Hematopoietic multipotent progenitor cell (in vitro differentiated cells): ENCODE results near the gene EPAS1. TPM values are rescaled to one million over a fixed set of nuclear protein-coding genes. Genes with fewer than 3 reads are reported as not detected.
"Not testable (repeated sequence)": the region's sequence is repeated elsewhere in the genome, so short reads cannot be mapped to it uniquely, and the experiment has no call there.

Source experiments
- DNase-seq, 3 donors: peaks; one replicate each; pipeline ENCODE4 v3.0.0-alpha.2; 2011 to 2015; ENCODE audit warnings: low read depth in 2 of 3, low spot score in 2 of 3
- total RNA-seq: library from RNA; depleted of rRNA; stranded (reverse); fragments of >200 nt; gene quantifications from one replicate; pipeline ENCODE4 v1.2.3, GENCODE V29; 2012

EPAS1 gene
- total RNA-seq, 1 donor, result 0.54 TPM

DNA sequence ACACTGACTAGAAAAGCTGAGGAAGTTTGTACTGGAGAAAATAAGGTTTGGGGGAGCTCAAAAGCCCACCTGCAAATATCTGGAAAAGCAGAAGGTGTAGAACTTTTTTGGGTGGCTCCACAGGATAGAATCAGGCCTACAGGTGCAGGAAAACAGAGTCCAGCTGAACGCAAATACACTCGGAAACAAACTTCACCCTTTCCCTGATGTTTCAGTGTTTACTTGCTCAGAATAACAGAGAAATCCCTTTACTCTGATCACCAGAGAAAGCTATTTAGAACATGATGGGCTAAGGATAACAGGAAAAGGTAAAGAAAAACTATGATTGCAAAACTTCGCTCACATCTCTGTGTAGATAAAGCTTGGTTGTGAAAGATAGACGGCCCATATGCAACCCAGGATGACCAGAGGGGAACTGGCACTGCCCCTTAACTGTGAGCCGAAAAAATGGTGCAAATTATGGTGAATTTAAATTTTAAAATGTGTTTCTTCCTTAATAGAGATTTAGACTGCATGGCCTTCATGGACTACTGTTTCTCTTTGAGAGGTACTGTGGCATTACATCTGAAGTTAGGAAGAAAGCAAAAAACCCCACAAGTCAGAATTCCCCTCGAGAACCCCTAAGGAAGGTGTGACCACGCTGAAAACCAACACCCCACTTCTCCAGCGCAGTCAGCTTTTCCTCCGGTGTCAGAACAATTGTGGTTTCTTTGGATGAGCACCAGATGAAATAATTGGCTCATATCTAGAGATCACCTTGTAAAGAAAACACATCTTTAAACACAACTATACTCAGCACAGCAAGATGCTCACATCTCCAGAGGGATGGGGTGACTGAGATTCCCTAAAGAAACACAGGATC is 97.7 kb downstream of the EPAS1 start:
- no peak for DNase-seq

DNA sequence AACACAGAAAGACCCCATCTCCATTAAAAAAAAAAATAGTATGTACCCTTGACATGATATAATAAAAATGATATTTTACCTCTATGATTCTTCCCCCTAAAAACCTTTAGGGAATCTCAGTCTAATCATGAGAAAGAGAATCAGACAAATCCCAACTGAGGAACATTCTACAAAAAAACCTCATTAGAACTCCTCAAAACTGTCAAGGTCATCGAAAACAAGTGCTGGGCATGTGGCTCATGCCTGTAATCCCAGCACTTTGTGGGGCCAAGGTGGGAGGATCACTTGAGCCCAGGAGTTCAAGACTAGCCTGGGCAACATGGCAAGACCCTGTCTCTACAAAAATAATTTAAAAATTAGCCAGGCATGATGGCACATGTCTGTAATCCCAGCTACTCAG is 98.5 kb downstream of the EPAS1 start:
- DNase-seq, result not testable (repeated sequence)

DNA sequence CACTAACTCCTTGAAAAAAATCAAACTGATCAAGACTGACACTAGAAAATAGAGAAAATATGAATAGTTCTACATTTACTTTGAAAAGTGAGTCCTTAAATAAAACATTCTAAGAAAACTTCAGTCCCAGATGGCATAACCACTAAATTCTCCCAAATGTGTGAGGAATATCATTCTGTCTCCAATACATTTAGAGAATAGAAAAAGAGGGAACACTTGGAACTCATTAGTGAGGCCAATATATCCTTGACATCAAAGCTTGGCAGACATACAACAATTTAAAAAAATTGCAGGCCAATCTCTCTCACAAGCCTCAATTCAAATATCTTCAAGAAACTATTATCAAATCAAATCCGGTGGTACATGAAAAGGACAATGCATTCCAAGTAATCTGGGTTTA is 102.8 kb downstream of the EPAS1 start:
- DNase-seq, result no peak

DNA sequence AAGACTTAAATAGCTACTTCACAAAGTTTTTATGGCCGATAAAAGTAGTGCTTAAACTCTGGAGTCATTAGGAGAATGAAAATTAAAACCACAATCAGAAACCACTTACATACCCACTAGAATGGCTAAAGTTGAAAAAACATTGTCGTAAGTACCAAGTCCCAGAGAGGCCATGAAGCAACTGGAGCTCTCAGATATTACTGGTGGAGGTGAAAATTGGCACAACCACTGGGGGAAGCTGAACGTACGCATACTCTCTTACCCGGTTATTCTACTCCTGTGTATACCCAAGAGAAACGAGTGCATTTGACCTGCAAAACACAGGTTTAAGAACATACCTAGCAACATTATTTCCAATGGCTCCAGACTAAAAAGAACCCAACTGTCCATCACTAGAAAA is 105.7 kb downstream of the EPAS1 start:
- no peak for DNase-seq

GRCh38 chr2:46404181-46404759 is 107.1 kb downstream of the EPAS1 start:
- no peak for DNase-seq

DNA sequence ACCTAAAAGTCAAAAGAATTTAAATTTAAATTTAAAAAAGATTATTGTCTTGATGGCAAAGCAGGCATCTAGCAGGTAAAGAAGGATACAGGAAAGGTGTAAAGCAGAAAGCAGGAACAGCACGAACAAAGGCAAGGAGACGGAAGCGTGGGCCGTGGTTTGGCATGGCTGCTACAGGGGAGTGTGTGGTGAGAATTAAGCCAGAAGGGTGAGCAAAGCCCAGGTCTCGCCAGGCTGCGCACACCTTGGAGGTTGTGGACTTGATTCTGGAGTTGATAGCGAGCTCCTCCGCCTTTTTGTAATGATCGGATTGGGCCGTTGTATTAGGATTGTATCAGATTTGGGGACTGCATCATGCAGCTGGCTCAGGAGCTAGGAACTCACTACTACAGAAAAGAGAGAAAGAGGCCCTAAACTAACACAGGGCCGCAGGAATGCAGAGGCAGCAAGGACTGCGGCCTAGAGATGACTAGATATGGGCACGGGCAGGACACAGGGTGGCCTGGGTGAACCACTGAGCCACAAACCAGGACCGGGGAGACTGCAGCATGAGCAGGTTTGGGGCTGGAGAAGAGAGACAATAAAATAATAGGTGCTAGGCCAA is 110.7 kb downstream of the EPAS1 start:
- DNase-seq, result no peak

- no peak for DNase-seq
Observed at GRCh38 chr2:46409756-46410155, 112.5 kb downstream of the EPAS1 start.

DNA sequence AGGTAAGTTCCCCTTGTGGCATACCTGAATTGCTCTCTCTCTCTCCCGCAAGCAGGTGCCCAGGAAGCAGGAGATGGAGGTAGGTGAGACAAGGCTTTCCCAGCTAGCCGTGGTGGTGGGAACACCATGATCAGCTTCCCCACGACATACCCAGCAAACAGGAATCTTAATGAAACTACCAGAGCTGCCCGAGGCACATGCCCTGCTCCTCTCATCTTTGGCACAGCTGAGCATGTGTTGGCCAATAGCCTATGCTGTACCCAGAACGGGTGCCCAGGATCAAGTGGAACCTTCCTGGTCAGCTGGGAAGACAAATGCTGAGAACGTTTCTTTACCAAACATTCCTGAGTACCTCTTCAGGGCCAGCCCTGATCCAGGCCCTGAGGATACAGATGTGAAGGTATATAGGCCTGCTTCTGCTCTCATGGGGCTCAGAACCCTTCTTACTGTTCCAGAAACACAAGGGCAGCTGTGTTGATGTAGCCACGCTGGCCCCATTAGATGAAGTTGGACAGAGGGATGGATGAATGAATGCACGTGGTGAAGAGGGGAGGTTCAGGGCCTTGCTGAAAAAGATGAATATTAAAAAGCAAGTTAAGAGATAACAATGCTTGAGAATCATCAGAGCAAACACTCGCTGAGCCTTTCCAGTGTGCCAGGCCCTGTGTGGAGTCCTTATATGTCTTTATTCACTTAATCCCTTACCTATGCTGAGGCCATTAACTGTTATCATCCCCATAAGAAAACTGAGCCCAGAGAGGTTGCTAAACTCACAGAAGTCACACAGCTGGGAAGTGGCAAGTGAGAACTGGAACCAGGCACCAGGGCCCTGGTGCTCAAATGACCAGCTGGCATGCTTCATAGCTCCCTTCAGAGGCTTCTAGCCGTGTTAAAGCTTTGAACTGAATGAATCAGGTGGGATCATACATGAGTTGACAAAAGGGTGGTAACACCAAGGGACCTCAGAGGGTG is 113.4 kb downstream of the EPAS1 start:
- DNase-seq, result no peak

GRCh38 chr2:46411245-46411641 is 114.0 kb downstream of the EPAS1 start:
- no peak for DNase-seq

DNA sequence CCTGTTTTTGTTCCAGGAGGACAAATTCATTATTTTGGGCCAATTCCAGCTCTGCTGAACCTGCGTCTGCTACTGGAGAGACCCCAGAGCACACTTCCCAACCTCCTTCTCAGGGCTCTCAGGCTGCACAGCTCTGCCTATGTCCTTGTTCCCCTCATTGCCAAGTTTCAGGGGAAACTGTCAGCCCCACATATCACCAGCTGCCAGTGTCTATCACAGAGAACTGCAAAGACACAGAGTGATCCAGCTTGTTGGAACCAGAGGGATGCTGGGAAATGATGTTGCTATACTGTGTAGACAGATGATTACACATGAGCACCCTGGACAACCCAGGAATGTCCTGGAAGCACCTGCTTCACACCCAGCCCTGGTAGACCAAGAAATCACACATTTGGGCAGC is 114.8 kb downstream of the EPAS1 start:
- no peak for DNase-seq

GRCh38 chr2:46413111-46413510 is 115.9 kb downstream of the EPAS1 start:
- no peak for DNase-seq

- DNase-seq, result no peak
Observed at GRCh38 chr2:46413631-46414030, 116.4 kb downstream of the EPAS1 start.

GRCh38 chr2:46414701-46415100 is 117.5 kb downstream of the EPAS1 start:
- DNase-seq, result no peak

DNA sequence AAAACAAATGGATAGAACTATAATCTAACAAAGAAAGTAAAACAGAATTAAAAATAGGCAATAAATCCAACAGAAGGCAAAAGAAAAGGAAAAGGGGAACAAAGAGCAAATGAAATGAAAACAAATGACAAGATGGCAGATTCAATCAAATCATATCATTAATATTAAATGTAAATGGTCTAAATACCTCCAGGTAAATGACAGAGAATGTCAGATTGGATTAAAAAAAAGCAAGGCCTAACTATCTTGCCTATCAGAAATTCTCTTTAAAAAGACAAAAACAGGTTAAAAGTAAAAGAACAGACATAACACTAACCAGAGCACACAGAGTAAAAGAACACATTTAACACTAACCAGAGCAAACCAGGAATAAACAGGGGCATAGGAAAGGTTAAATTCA is 119.1 kb downstream of the EPAS1 start:
- no peak for DNase-seq

DNA sequence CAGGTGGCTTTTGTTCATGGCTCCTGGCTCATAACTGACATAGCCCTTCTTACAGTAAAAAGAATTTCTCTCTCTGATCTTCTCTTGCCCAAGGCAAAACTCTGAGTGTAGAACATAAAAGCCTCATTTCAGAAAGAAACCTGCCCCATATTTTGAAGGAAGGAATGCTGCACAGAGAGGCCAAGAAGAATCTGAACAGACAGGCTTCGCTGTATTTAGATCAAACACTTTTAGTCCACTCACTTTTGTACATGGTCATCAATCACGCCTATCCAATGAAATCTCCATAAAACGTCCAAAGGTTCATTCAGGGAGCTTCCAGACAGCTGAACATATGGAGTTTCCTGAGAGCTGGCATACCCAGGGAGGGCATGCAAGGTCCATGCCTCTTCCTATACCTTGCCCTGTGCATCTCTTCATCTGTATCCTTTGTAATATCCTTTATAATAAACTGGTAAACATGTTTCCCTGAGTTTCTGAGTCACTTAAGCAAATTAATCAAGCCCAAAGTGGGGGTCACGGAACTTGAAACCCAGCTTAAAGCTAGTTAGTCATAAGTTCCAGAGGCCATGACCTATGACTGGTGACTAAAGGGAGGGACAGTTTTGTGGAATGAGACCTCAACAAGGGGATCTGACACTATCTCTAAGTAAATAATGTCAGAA is 119.7 kb downstream of the EPAS1 start:
- DNase-seq, result no peak

- no peak for DNase-seq
Observed at GRCh38 chr2:46420945-46421344, 123.7 kb downstream of the EPAS1 start.

- no peak for DNase-seq
Observed at GRCh38 chr2:46421361-46421760, 124.2 kb downstream of the EPAS1 start.

DNA sequence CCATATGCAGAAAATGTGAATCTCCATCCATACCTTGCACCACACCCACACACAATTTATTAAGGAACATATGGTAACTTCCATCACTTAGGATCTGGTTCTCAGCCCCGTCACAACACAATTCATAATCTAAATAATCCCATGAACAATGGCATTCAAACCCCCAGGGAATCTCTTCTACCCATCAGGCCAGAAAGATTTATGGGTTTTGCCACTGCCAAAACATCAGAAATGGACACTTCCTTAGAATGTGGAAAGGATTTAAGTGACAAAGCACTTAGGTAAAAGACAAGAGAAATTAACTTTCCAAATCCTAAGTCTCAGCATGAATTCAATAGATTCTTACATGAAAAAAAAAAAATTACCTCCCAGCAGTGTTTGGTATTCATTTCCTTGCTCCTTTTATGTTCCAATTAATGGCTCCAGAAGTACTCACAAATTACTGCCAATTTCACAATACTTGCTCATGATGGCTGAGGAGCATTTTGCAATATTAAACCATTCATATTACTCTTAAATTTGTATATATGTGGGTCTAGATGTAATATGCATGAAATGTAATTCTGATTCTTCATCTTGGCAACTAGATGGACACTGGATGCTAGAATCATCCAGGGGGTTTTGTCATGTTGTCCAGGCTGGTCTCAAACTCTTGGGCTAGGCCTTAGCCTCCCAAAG is 125.6 kb downstream of the EPAS1 start:
- no peak for DNase-seq

DNA sequence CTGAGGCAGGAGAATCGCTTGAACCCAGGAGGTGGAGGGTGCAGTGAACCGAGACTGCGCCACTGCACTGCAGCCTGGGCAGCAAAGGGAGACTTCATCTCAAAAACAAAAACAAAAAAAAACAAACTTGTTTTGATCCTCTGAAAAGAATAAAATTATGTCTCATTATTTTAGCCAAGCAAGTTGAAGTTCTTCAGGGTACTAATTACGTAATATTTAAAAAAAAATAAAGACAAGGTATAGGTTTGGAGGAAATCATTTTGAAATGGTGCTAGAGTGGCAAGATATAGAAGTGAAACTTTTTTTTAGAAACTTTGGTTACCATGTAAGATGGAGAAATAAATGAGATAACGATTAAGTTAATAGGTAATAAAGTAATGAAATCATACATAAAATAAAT is 127.7 kb downstream of the EPAS1 start:
- DNase-seq, result no peak

DNA sequence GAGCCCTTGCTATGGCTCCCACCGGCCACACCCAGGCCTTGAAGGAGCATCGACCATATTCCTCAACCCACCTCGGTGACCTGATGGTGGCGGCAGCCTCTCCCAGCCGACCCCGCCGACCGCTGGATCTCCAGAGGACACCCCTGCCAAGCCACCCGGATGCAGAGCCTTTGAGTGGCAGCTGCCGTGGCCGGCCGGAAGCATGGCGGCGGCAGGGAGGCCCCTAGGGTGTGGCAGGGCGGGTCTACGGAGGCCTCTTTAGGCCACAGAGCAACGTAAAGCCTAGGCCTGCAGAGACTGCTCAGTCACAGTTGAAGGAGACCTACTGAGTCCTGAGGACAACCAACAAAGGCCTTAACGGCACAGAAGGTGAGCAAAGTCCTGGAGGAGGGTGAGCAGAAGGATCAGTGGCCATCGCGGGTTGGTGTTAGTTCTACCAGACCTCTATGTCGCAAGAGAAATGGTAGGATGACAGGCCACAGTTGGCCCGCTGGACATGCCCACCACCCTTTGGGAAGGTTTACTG is 131.8 kb downstream of the EPAS1 start:
- no peak for DNase-seq
